OCI-LY1 (cell line): ENCODE data around the gene LRRC8B.

Experiments used
- EZH2 ChIP-seq: fragments of 200-600 bp; sonication (generic), shearing (Covaris generic); IDR thresholded peaks from 2 replicates; pipeline ENCODE4 v1.8.0; 2017; ENCODE audit warnings: borderline replicate concordance, mixed run types, mild to moderate bottlenecking, antibody characterized with exemption, low read length, moderate library complexity, mixed read lengths
- TF ChIP-seq, protein P1 (sequence below): fragments of 200-600 bp; sonication (generic), shearing (Covaris generic); IDR thresholded peaks from 2 replicates; pipeline ENCODE4 v1.5.1; 2017; ENCODE audit warnings: mild to moderate bottlenecking, antibody characterized with exemption, low read length, moderate library complexity, mixed read lengths

DNA sequence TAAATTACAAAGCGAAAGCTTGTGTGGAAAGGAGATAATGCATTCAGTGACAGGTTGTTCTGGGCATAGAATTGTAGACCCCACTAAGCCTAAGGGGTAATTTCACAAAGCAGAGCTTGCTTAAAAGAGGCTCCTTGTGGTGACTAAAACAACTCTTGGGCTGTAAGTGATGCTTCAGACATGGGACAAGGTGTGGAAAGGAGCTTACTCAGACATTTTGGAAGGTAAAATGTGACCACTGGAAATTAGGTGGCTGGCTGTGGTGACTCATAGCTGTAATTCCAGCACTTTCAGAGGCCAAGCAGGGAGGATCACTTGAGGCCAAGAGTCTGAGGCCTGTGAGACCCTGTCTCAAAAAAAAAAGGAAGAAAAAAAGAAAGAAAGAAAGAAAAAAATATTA lies 57.2 kb downstream of the LRRC8B start:
- TF ChIP-seq, protein P1, sequence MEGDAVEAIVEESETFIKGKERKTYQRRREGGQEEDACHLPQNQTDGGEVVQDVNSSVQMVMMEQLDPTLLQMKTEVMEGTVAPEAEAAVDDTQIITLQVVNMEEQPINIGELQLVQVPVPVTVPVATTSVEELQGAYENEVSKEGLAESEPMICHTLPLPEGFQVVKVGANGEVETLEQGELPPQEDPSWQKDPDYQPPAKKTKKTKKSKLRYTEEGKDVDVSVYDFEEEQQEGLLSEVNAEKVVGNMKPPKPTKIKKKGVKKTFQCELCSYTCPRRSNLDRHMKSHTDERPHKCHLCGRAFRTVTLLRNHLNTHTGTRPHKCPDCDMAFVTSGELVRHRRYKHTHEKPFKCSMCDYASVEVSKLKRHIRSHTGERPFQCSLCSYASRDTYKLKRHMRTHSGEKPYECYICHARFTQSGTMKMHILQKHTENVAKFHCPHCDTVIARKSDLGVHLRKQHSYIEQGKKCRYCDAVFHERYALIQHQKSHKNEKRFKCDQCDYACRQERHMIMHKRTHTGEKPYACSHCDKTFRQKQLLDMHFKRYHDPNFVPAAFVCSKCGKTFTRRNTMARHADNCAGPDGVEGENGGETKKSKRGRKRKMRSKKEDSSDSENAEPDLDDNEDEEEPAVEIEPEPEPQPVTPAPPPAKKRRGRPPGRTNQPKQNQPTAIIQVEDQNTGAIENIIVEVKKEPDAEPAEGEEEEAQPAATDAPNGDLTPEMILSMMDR: no peak
- no peak for TF ChIP-seq EZH2
